Measurements from ENCODE around the gene LEKR1.

The LEKR1 gene

GRCh38 chr3:157088601-157089454, 262.7 kb downstream of the LEKR1 start:
- no CpG with 5 or more reads among the region's 59 CpGs for WGBS, 2 donors (ENCODE audit: extremely low coverage in 2 of 2, insufficient read length in 2 of 2, insufficient replicate concordance in 1 of 2)
- peak; percentile 94 for DNase-seq (ENCODE audit: low spot score)
- Histone ChIP-seq H4K8ac (ENCODE audit: low read depth, low read length) (no peak overlapping the region), H2BK12ac (ENCODE audit: low read length) (peak overlapping the region; percentile 31), H3K9ac (ENCODE audit: low read depth, low read length, poor library complexity) (peak overlapping the region; percentile 93), H3K4me1 (ENCODE audit: control insufficient read depth in 2 of 2, insufficient read depth in 1 of 2, low read depth in 1 of 2, low read length in 2 of 2) (peaks cover 7 to 9% of the 10 kb centered on the region in 2 donors), H3K4me2 (ENCODE audit: insufficient read depth, low read length, poor library complexity, severe bottlenecking) (peak overlapping the region; percentile 70), H3K27me3 (ENCODE audit: control insufficient read depth in 3 of 3, insufficient read depth in 3 of 3, low read depth in 1 of 3, low read length in 3 of 3) (no peaks in the 10 kb centered on the region), H2BK5ac (ENCODE audit: low read length) (peak overlapping the region; percentile 85), H2BK15ac (ENCODE audit: low read length) (peak overlapping the region; percentile 42), H2BK120ac (ENCODE audit: low read depth, low read length) (peak overlapping the region; percentile 88), H3K23ac (ENCODE audit: low read depth, low read length, poor library complexity) (peak overlapping the region; percentile 93), H3K4me3 (ENCODE audit: low read length in 2 of 2) (peak overlapping the region; percentile 56 to 78), H3K9me3 (replicated peaks in 1 of 2; ENCODE audit: control insufficient read depth in 2 of 2, insufficient read depth in 1 of 2, low read depth in 1 of 2, low read length in 2 of 2) (no peaks in the 10 kb centered on the region), H3K36me3 (replicated peaks in 1 of 2; ENCODE audit: control insufficient read depth in 2 of 2, insufficient read depth in 2 of 2, low read length in 2 of 2) (no peaks in the 10 kb centered on the region), H2AK5ac (ENCODE audit: low read depth, low read length) (peak overlapping the region; percentile 16), H2AFZ (ENCODE audit: low read length) (peak overlapping the region; percentile 90), H3K14ac (ENCODE audit: low read length) (peak overlapping the region; percentile 15), H3K18ac (ENCODE audit: low read length) (peak overlapping the region; percentile 98), H4K91ac (ENCODE audit: low read depth, low read length, poor library complexity) (peak overlapping the region; percentile 47), H3K79me1 (ENCODE audit: low read depth, low read length) (no peaks in the 10 kb centered on the region), H3K4ac (ENCODE audit: low read length) (no peak overlapping the region), H3K27ac (replicated peaks; ENCODE audit: low read length) (peak overlapping the region; percentile 87)

GRCh38 chr3:157089455-157090221, 263.5 kb downstream of the LEKR1 start:
- Histone ChIP-seq H3K4ac (ENCODE audit: low read length) (no peak overlapping the region), H3K9ac (ENCODE audit: low read depth, low read length, poor library complexity) (no peak overlapping the region), H3K23ac (ENCODE audit: low read depth, low read length, poor library complexity) (peak overlapping the region; percentile 93), H3K27me3 (ENCODE audit: control insufficient read depth in 3 of 3, insufficient read depth in 3 of 3, low read depth in 1 of 3, low read length in 3 of 3) (no peaks in the 10 kb centered on the region), H3K14ac (ENCODE audit: low read length) (no peak overlapping the region), H3K4me2 (ENCODE audit: insufficient read depth, low read length, poor library complexity, severe bottlenecking) (peak overlapping the region; percentile 40), H2BK120ac (ENCODE audit: low read depth, low read length) (no peak overlapping the region), H2BK5ac (ENCODE audit: low read length) (no peak overlapping the region), H3K9me3 (replicated peaks in 1 of 2; ENCODE audit: control insufficient read depth in 2 of 2, insufficient read depth in 1 of 2, low read depth in 1 of 2, low read length in 2 of 2) (no peaks in the 10 kb centered on the region), H4K91ac (ENCODE audit: low read depth, low read length, poor library complexity) (peak overlapping the region; percentile 47), H3K36me3 (replicated peaks in 1 of 2; ENCODE audit: control insufficient read depth in 2 of 2, insufficient read depth in 2 of 2, low read length in 2 of 2) (no peaks in the 10 kb centered on the region), H4K8ac (ENCODE audit: low read depth, low read length) (peak overlapping the region; percentile 1), H3K4me3 (ENCODE audit: low read length in 2 of 2) (peak overlapping the region in 1 of 2 donors; percentile 56), H3K79me1 (ENCODE audit: low read depth, low read length) (no peaks in the 10 kb centered on the region), H3K27ac (replicated peaks; ENCODE audit: low read length) (no peak overlapping the region), H3K4me1 (ENCODE audit: control insufficient read depth in 2 of 2, insufficient read depth in 1 of 2, low read depth in 1 of 2, low read length in 2 of 2) (peaks cover 7 to 9% of the 10 kb centered on the region in 2 donors), H2AK5ac (ENCODE audit: low read depth, low read length) (peak overlapping the region; percentile 36), H2BK12ac (ENCODE audit: low read length) (no peak overlapping the region), H2AFZ (ENCODE audit: low read length) (peak overlapping the region; percentile 90), H2BK15ac (ENCODE audit: low read length) (no peak overlapping the region), H3K18ac (ENCODE audit: low read length) (peak overlapping the region; percentile 58)
- WGBS, 2 donors (ENCODE audit: extremely low coverage in 2 of 2, insufficient read length in 2 of 2, insufficient replicate concordance in 1 of 2): no CpG with 5 or more reads among the region's 18 CpGs
- no peak for DNase-seq (ENCODE audit: low spot score)

GRCh38 chr3:157091083-157091833, 265.1 kb downstream of the LEKR1 start:
- Histone ChIP-seq H2BK120ac (ENCODE audit: low read depth, low read length) (no peak overlapping the region), H3K23ac (ENCODE audit: low read depth, low read length, poor library complexity) (no peak overlapping the region), H3K18ac (ENCODE audit: low read length) (no peak overlapping the region), H3K4me1 (ENCODE audit: control insufficient read depth in 2 of 2, insufficient read depth in 1 of 2, low read depth in 1 of 2, low read length in 2 of 2) (peaks cover 7 to 9% of the 10 kb centered on the region in 2 donors), H3K36me3 (replicated peaks in 1 of 2; ENCODE audit: control insufficient read depth in 2 of 2, insufficient read depth in 2 of 2, low read length in 2 of 2) (no peaks in the 10 kb centered on the region), H3K79me1 (ENCODE audit: low read depth, low read length) (no peaks in the 10 kb centered on the region), H4K91ac (ENCODE audit: low read depth, low read length, poor library complexity) (no peak overlapping the region), H2AFZ (ENCODE audit: low read length) (no peak overlapping the region), H3K9me3 (replicated peaks in 1 of 2; ENCODE audit: control insufficient read depth in 2 of 2, insufficient read depth in 1 of 2, low read depth in 1 of 2, low read length in 2 of 2) (no peaks in the 10 kb centered on the region), H2BK12ac (ENCODE audit: low read length) (no peak overlapping the region), H3K4me2 (ENCODE audit: insufficient read depth, low read length, poor library complexity, severe bottlenecking) (no peak overlapping the region), H3K4ac (ENCODE audit: low read length) (no peak overlapping the region), H3K27ac (replicated peaks; ENCODE audit: low read length) (no peak overlapping the region), H4K8ac (ENCODE audit: low read depth, low read length) (no peak overlapping the region), H2BK5ac (ENCODE audit: low read length) (no peak overlapping the region), H2BK15ac (ENCODE audit: low read length) (no peak overlapping the region), H3K4me3 (ENCODE audit: low read length in 2 of 2) (no peak overlapping the region), H3K14ac (ENCODE audit: low read length) (no peak overlapping the region), H2AK5ac (ENCODE audit: low read depth, low read length) (no peak overlapping the region), H3K27me3 (ENCODE audit: control insufficient read depth in 3 of 3, insufficient read depth in 3 of 3, low read depth in 1 of 3, low read length in 3 of 3) (peaks cover 0 to 1% (median 0%) of the 10 kb centered on the region in 3 experiments), H3K9ac (ENCODE audit: low read depth, low read length, poor library complexity) (no peak overlapping the region)
- WGBS, 2 donors (ENCODE audit: extremely low coverage in 2 of 2, insufficient read length in 2 of 2, insufficient replicate concordance in 1 of 2): no CpG with 5 or more reads among the region's 4 CpGs
- no peak for DNase-seq (ENCODE audit: low spot score)
